NCI-H226 (cell line): ENCODE results near the gene NKAPL.

ENCODE experiments used
- DNase-seq: peaks from one replicate; pipeline ENCODE4 v3.0.0-alpha.2; 2015

The NKAPL gene

DNA sequence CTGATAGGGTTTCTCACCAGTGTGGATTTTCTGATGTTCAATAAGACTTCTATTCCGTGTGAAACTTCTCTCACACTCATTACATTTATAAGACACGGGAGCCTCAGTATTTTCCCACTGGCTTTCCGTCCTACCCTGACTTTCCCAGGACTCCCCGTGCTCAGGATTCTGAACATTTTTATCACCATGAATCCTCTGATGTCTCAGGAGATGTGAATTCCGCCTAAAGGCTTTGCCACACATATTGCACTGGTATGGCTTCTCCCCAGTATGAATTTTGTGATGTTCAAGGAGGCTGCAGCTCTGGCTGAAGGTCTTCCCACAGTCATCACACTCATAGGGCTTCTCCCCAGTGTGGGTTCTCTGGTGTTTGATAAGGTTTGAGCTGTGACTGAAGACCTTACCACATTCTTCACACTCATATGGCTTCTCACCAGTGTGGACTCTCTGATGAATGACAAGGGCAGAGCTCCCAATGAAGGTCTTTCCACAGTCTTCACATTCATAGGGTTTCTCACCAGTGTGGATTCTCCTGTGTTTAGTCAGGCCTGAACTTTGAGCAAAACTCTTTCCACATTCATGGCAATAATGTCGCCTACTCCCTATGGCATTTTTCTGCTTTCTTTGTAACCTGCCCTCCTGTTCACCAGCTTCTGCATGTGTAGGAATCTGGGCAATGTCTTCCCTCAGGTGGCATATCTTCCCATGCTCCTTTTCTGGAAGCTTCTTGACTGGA is 13.7 kb upstream of the NKAPL start:
- DNase-seq, result no peak

DNA sequence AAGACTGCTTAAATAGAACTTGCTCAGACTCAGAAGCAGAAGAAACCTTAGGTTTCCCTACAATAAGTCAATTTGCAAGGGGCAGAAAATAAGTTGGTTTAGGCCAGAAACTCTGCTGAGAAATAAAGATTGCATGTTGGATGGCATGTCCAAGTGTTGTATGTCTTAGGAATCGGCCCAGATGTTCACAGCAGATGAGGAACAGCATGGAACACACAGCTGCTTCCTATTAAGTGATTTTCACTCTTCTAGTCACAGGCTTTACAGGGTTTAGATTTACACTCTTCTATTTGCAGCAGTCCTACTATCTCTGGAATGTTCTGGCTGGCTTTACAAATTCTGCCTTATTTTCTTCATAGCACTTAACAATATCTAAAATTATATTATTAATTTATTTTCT is 10.2 kb upstream of the NKAPL start:
- DNase-seq, result no peak

DNA sequence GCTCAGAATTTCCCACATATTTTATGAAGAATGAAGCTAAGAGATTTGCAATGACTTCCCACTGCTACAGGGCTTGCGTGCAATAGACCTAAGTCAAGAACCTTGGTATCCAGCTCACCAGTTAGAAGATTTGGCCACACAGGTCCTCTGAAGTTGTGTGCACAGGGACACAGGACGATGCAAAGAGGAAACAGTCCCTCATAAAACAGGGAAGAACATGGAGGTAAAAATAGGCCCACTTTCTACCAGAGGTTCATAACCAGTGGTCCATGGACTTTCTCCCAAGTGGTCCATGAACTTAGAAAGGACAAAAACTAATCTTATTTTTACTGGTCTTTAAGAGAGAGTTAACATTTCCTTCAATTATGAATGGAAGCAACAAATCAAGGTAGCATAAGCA is 8.3 kb upstream of the NKAPL start:
- no peak for DNase-seq

DNA sequence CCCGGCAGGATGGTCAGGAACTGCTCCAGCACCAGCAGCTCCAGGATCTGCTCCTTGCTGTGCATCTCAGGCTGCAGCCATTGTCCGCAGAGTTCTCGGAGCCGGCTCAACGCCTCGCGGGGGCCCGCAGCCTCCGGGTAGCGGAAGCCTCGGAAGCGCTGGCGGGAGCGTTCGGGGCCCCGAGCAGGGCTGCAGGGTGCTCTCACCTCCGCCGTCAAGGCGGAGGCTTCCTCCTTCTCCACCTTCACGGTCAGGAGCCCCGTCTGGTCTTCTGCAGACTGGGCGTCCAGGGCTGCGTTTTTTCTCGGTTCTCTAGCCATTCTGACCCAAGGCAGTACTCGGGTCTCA is 7.5 kb upstream of the NKAPL start:
- no peak for DNase-seq

DNA sequence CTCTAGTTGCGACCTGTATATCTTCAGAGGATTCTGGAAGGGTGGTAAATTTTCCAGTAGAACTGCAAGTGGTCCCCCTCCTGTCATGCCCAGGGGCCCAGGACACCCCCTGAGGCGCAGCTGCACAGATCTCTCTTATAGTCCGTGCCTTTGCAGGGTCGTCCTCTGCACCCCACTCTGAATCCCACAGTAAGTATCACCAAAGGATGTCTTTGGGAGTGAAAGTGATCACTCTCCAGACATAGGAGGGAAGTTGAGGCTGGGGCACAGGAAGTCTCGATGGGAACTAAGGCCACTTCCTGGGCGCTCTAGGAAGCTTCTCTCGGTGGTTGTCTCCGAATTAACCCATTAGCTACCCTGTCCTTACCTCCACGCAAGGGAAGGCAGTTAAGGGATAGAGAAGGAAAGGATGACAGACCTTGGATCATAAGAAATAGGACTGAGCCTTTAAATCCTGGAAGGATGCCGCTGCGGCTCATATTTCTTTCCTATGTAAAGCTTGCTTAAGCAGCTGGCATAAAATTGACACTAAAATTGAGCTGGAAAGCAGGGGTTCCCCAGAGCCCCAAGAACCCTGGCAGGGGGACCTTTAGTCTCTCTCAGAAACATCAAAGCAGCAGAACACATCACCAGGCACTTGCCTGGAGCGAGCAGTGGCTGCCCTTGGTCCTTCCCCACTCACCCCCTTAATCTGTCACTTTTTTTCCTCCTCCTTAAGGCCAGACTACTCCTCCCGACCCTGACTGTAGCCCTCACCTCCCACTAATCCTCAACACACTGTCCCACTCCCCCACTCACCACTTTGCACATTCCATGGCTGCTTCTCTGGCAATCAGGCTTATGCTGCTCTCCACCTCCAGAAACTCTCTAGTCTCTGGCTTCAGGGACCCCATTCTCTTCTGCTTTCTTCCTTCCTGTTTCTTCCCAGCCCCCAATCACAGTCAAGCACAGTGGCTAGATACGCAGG is 6.8 kb upstream of the NKAPL start, which contains the start of gene ZKSCAN4:
Gene ZKSCAN4 (minus strand): TSS at position 261 of the 967 bp plus-strand sequence. CDS start 289 bp downstream, outside the sequence.
- peak; percentile 76 for DNase-seq

DNA sequence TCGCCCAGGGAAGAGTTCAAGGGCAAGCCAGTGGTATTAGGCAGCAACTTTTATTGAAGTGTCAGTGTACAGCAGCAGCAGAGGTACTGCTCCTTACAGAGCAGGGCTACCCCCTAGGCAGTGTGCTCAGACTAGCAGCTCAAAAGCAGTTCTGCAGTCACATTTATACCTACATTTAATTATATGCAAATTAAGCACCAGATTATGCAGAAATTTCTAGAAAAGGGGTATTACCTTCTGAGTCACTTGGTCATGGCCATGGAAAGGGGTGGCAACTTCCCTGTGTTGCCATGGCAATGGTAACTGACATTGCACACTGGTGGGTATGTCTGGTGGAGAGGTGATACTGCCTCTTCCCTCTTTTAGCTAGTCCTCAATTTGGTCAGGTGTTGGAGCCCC is 5.0 kb upstream of the NKAPL start:
- DNase-seq, result no peak

DNA sequence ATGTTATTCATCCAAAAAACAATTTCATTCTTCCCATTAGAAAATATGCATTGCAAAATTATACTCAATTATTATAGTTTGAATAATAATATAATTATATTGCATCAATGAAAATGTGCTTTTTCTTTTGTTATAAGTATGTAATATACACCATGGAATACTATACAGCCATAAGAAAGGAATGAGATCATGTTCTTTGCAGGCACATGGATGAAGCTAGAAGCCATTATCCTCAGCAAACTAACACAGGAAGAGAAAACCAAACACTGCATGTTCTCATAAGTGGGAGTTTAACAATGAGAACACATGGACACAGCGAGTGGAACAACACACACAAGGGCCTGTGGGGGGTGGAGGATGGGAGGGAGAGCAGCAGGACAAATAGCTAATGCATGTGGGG is 2.1 kb upstream of the NKAPL start:
- no peak for DNase-seq

DNA sequence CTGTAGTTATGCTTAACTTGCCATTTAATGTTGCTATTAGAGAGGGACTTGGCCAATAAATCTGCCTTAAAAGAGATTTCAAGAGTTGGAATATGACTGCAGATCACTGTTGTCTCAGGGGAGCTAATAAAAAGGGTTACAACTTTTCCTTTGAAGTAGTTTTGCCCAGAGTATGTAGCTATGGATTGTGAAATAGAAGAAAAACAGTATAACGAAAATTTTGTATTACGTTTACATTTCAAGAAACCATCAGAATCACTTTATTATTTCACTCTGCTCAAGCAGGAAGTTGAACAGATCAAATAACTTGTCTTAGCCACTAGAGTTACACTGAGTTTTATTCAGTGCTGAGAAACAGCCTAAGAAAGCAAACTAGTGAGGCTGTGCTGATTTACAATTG is 4.8 kb downstream of the NKAPL start:
- no peak for DNase-seq

DNA sequence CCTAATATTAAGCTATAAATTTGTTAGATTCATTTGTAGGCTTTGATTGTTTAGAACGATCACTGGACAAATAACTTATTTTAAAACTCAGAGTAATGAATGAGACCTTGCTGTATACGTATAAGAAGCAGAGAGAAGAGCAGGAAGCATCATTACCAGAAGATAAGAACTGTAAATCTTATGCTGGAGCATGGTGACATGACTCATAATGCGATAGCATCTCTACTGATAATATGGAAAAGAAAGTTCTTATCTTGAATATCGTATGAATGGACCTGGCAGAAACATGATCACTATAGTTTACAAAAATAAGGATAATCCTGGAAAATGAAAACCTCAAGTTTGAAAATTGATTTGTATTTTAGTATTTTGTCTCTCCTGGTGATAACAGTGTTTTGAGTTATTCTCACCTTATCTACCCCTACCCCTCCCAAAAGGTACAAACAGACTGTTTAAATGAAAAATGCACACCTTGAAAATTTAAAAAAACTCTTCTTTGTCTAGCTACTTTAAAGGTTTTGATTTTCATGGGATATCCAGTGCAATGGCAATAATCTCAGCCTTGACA is 5.8 kb downstream of the NKAPL start:
- DNase-seq, result no peak

DNA sequence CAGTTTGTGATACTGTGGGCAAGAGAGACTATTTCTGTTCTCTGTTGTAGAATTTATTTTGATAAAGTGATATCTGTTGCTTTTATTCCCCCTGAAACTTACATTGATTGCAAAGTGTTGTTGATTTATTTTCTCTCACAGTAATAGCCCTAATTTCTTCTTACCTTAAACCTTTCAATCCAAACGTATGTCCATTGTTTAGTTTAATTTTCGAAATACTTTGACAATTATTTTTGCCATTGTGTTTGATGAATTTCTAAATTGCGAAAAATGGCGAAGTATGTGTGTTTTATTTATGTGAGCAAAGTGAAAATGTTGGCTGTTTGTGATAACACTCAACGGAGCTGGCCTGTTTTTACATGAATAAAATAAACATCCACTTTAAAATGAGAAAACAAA is 7.5 kb downstream of the NKAPL start:
- no peak for DNase-seq

DNA sequence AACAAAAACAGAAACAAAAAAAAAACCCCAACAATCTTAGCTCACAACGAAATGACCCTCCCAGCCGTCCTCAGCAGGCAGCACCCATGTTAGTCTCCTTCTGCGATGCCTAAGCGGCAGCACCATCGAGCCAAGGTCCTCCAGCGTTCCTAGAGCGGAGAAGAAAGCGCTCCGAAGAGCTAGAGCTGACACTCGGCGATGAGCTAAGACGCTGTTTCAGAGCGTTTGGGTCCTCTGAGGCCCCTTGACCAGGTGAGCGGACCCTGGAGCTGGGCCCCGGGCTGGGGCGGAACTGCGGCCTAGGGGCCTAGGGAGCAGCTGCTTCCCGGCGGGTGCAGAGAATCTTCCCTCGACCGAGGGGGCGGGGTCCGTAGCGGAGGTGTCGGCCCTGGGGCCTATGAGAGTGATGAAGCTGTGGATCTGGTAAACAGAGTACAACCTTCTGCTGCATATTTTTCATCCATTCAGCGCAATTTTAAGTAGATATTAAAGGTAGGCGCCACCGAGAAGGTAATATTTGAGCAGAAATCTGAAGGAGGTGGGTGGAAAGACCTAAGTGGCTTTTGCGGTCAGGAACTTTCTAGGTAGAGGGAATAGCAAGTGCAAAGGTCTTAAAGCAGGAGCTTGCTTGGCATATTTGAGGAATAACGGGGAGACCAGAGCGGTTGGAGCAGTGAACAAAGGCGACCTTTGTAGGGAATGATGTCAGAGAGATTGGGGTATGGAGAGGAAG is 8.0 kb downstream of the NKAPL start, which contains the start of gene ZSCAN26:
Gene ZSCAN26 (plus strand): TSS at position 182 of the 733 bp plus-strand sequence. CDS start 4,777 bp downstream, outside the sequence.
- peak; percentile 85 for DNase-seq

DNA sequence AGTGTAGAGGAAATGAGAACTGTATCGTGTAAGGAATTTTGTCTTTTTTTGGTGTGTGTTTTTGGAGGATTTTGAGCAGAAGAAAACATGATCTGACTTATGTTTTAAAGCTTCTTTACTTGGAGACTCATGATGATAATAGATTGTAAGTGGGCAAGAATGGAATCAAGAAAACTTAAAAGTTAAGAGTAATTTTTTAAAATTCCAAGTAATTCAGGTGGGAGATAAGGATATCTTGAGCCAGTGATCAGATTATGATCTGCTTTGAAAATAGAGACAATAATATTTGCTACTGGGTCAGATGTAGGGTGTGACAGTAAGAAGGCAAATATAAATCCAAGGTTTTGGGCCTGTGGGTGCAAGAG is 8.6 kb downstream of the NKAPL start:
- DNase-seq, result no peak

DNA sequence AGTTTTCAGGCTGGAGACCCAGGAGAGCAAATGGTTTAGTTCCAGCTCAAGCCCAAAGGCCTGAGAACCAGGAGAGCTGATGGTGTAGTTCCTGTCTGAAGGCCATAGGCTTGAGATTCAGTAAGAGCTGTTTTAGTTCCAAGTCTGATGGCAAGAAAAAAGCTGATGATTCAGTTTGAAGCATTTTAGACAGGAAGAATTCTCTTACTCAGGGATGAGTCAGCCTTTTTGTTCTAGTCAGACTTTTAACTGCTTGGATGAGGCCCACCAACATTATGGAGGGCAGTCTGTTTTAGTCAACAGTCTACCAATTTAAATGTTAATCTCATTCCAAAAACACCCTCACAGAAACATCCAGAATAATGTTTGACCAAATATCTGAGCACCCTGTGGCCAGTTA is 10.4 kb downstream of the NKAPL start:
- DNase-seq, result peak; percentile 70

DNA sequence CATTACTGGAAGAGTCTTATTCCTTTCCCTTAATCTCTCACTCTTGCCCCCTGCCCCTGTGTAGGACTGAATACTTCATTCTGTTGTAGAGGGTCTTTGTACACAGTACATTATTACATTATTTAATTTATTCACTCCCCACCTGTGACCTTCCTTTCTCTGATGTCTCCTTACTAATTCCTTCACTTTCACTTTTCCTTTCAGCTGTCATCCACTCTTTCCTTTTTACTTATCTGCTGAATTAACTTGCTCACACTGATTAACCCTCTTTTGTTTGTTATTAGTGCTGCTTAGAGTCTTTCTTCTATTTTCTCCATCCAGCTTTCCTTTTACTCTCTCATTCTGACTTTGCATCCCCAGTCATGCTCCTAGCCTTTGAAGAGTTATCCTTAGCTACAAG is 15.8 kb downstream of the NKAPL start:
- no peak for DNase-seq

DNA sequence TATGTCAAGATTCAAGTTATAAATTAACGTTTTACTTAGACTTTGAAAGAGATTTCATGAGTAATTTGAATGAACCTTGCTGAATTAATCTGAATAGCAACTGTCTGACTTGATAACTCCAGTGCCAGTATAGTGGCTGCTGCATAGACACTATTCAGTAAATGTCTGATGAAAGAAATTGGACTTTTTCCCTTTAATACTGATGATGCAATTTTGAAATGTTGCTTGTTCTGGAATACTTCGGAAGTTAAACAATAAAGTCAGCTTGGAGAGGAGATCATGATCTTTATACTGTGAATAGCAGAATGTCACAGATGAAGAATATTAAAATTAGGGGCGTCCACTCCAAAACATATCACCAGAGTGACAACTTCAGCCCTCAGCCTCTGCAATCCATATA is 18.6 kb downstream of the NKAPL start:
- no peak for DNase-seq

DNA sequence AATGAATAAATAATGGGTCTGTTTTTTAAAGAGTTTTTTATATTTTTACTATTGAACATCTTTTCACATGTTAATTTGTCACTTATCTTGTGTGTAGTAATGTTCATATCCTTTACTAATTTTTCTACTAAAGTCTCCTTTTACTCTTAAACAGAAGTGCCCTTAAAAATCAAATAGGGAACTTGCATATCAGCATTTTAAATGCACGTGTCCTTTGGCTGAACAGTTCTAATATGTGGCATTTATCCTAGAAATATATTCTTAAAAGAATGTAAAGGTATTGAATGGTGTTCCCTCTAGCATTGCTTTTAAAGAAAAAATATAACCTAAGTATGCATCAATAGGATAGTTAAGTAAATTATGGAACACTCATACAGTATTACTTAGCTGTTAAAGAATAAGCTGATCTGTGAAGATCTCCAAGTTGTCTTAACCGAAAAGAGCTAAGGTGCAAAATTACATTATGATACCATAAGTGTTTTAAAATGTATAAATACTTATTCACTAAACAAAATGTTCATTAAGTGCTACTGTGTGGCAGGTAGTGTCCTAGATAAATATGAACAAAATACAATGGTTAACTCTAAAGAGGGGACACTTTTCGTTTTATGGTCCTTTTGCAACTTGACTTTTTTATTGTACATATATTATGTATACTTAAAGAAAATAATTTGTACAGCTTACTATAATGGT is 21.6 kb downstream of the NKAPL start:
- no peak for DNase-seq

DNA sequence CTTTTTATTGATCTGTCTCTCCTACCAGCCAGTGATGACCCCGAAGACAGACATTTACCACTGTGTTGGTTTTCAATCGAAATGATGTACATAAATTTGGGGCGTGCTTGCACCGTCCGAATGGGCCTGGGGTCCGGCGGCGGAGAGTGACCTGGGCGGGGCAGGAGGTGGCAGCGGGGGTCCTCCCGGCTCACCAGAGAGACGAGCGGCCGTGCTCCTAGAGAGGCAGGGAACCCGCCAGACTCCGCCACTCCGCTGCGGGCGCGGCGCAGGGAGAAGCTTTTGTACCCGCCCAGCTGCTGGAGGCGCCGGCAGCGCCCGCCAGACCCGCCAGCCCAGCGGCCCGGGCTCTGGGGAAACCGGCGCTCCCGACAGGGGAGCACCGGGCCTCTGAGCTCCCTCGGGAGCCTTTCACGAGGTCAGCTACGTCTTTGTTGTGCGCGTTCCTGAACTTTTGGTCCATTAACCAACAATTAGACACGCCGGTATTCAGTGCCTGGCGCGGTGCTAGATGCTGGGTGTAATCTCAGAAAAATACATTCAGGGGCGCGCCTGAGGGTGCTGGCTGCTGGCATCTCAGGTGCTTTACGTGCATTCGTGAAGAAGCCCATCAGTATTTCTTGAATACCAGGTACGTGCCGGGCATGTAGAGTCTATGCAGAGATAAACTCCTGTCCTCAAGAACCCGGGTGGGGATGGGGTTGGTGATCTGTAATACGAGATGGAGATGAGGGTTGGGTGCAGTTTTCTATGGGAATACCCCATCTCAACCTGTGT is 22.4 kb downstream of the NKAPL start, which contains the start of gene PGBD1:
Gene PGBD1 (plus strand): TSS at position 285 of the 777 bp plus-strand sequence. CDS start 2,242 bp downstream, outside the sequence.
- DNase-seq, result peak; percentile 27

DNA sequence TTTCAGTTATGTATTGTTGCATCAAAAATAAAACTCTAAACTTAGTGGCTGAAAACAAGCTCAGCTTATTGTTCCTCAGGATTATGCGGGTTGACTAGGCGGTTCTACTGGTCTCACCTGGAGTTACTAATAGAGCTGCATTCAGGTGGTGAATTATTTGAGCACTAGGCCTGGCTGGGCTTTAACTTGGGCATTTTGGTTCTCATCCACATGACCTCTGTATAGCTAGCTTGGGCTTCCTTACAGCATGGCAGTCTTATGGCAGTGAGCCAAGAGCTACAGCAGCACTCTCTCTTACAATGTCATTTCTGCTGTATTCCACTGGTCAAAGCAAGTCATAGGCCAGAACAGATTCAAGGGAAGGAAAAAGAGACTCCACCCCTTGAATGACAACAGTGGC is 23.8 kb downstream of the NKAPL start:
- no peak for DNase-seq

DNA sequence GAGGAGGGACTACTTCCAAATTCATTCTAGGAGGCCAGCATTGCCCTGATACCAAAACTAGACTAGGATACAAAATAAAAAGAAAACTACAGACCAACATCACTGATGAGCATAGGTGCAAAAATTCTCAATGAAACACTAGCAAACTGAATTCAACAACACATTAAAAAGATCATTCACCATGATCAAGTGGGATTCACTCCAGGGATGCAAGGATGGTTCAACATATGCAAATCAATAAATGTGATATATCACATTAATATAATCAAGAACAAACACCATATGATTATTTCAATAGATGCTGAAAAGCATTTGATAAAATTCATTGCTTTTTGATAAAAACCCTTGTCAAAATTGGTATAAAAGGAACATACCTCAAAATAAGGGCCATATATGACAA is 32.5 kb downstream of the NKAPL start:
- no peak for DNase-seq

DNA sequence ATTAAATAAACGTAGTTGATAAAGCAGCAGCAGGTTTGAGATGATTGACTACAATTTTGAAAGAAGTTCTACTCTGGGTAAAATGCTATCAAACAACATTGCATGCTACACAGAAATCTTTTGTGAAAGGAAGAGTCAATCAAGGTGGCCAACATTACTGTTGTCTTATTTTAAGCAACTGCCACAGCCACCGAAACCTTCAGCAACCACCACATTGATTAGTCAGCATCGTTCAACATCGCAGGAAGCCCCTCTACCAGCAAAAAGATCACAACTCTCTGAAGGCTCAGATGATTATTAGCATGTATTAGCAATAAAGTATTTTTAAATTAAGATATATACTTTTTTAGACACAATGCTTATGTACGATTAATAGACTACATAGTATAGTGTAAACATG is 36.2 kb downstream of the NKAPL start:
- DNase-seq, result no peak

DNA sequence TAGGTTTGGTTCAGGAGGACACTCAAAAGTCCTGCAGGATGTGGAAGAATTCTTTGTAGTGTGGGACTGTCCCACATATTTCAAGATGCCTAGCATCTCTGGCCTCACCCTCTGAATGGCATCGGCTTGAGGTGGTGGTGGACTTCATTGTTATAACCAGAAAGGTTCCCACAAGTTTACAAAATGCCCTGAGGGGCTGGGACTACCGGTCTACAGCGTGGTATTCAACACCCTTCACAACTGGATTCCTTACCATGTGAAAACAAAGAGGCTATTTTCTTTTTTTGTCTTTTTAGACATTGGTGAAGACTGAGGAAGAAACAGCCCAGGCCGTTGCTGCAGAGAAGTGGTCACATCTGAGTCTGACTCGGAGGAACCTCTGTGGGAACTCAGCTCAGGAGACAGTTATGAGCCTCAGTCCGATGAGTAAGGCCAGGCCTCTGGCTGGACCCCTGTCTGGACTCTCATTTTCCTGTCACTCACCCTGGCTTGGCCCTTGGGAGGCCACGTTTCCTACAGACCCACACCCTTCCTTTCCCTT is 37.5 kb downstream of the NKAPL start:
- no peak for DNase-seq
